ENCODE data around the gene LRP1B. TPM values are rescaled to one million over a fixed set of nuclear protein-coding genes. Genes with fewer than 3 reads are reported as not detected.

The LRP1B gene
- total RNA-seq, 1 experiment from 2014 or later: 0.21 TPM

- no TSS peak for BruUV-seq (replicated peaks)
- H3K4me3 Mint-ChIP-seq (ENCODE audit: low read depth, unreplicated experiment): no peak overlapping the region
- H3K36me3 Mint-ChIP-seq (ENCODE audit: insufficient read depth, unreplicated experiment): no peaks in the 10 kb centered on the region
- no peak for DNase-seq
- CTCF ChIA-PET: no interaction called here
- intact Hi-C loops (cut with micrococcal nuclease; ENCODE audit: unreplicated experiment): no loop called here
- no peaks in the 10 kb centered on the region for H3K27me3 Mint-ChIP-seq (ENCODE audit: unreplicated experiment)
- H3K4me1 Mint-ChIP-seq (ENCODE audit: low read depth, unreplicated experiment): no peaks in the 10 kb centered on the region
- no peaks in the 10 kb centered on the region for H3K9me3 Mint-ChIP-seq (ENCODE audit: low read depth, unreplicated experiment)
- H3K27ac Mint-ChIP-seq (ENCODE audit: unreplicated experiment): no peak overlapping the region
- TF ChIP-seq CTCF (IDR thresholded peaks at IDR 0.05; ENCODE audit: unreplicated experiment): no peak
These were observed 406.4 kb downstream of the LRP1B start for GRCh38 chr2:141724426-141724825.

DNA sequence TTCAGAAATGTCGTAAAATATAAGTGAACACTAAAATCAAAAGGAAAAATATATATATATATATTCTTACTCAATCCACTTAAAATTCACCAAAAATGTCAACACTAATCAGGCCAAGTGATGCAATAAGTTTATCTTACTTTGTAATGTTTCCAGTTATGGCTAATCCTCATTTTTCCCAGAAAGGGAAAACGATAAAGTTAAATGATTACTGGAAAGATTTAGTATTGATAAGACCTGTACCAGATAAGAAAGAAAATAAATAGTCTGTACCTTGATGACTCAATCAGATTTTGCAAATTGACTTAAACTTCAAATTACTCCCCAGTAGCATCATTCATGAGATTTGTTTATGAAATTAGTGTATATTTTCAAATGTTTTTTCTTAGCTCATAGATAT, 407.0 kb downstream of the LRP1B start:
- no peaks in the 10 kb centered on the region for H3K36me3 Mint-ChIP-seq (ENCODE audit: insufficient read depth, unreplicated experiment)
- TF ChIP-seq CTCF (IDR thresholded peaks at IDR 0.05; ENCODE audit: unreplicated experiment): no peak
- no peaks in the 10 kb centered on the region for H3K9me3 Mint-ChIP-seq (ENCODE audit: low read depth, unreplicated experiment)
- intact Hi-C loops (cut with micrococcal nuclease; ENCODE audit: unreplicated experiment): no loop called here
- no TSS peak for BruUV-seq (replicated peaks)
- CTCF ChIA-PET: interaction anchor here (0.5 kb wide), 1 partner anchor 11 kb away, joined by 3 read pairs; no protein-coding TSS in a partner anchor
- H3K4me3 Mint-ChIP-seq (ENCODE audit: low read depth, unreplicated experiment): no peak overlapping the region
- no peaks in the 10 kb centered on the region for H3K4me1 Mint-ChIP-seq (ENCODE audit: low read depth, unreplicated experiment)
- no peak overlapping the region for H3K27ac Mint-ChIP-seq (ENCODE audit: unreplicated experiment)
- no peaks in the 10 kb centered on the region for H3K27me3 Mint-ChIP-seq (ENCODE audit: unreplicated experiment)
- no peak for DNase-seq

DNA sequence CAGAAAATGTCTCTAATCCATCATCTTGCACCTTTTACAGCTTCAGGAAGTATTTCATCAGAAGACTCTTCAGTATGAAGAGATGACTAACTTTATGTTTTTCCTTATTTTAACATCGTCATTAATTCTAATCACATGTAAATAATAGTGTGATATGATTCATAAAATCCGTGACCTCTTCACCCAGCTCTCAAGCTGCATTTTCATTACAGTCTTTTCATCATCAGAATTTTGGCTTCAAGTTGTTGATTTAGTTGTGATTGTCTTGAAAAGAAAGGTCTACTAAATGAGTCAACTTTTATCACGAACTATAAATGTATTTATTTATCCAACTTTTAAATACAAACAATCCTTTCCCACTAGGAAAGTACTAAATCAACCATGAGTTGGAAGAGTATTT, 410.3 kb downstream of the LRP1B start:
- Mint-ChIP-seq H3K36me3 (ENCODE audit: insufficient read depth, unreplicated experiment) (no peaks in the 10 kb centered on the region), H3K4me3 (ENCODE audit: low read depth, unreplicated experiment) (no peak overlapping the region), H3K4me1 (ENCODE audit: low read depth, unreplicated experiment) (no peaks in the 10 kb centered on the region), H3K27ac (ENCODE audit: unreplicated experiment) (no peak overlapping the region), H3K9me3 (ENCODE audit: low read depth, unreplicated experiment) (no peaks in the 10 kb centered on the region), H3K27me3 (ENCODE audit: unreplicated experiment) (no peaks in the 10 kb centered on the region)
- CTCF ChIA-PET: interaction anchor here (0.6 kb wide), 1 partner anchor 298 kb away, joined by 9 read pairs; no protein-coding TSS in a partner anchor
- TF ChIP-seq CTCF (IDR thresholded peaks at IDR 0.05; ENCODE audit: unreplicated experiment): no peak
- BruUV-seq (replicated peaks): no TSS peak
- DNase-seq: no peak
- intact Hi-C loops (cut with micrococcal nuclease; ENCODE audit: unreplicated experiment): no loop called here

- DNase-seq: no peak
- intact Hi-C loops (cut with micrococcal nuclease; ENCODE audit: unreplicated experiment): no loop called here
- no peaks in the 10 kb centered on the region for H3K36me3 Mint-ChIP-seq (ENCODE audit: insufficient read depth, unreplicated experiment)
- H3K27ac Mint-ChIP-seq (ENCODE audit: unreplicated experiment): no peak overlapping the region
- no peak overlapping the region for H3K4me3 Mint-ChIP-seq (ENCODE audit: low read depth, unreplicated experiment)
- CTCF ChIA-PET: interaction anchor here (0.7 kb wide), 2 partner anchors 20 to 1459 kb away, joined by 6 to 12 read pairs; no protein-coding TSS in a partner anchor
- no peaks in the 10 kb centered on the region for H3K27me3 Mint-ChIP-seq (ENCODE audit: unreplicated experiment)
- no TSS peak for BruUV-seq (replicated peaks)
- H3K4me1 Mint-ChIP-seq (ENCODE audit: low read depth, unreplicated experiment): no peaks in the 10 kb centered on the region
- no peak for TF ChIP-seq CTCF (IDR thresholded peaks at IDR 0.05; ENCODE audit: unreplicated experiment)
- no peaks in the 10 kb centered on the region for H3K9me3 Mint-ChIP-seq (ENCODE audit: low read depth, unreplicated experiment)
These were observed 416.3 kb downstream of the LRP1B start for GRCh38 chr2:141714496-141714895.
